ENCODE measurements around the gene PGM2L1. TPM values are rescaled to one million over a fixed set of nuclear protein-coding genes. Genes with fewer than 3 reads are reported as not detected.

The PGM2L1 gene
- 8.4 TPM for polyA plus RNA-seq (2013, experiment 1 of 2)
- 7.6 TPM for polyA plus RNA-seq (2013, experiment 2 of 2)

DNA sequence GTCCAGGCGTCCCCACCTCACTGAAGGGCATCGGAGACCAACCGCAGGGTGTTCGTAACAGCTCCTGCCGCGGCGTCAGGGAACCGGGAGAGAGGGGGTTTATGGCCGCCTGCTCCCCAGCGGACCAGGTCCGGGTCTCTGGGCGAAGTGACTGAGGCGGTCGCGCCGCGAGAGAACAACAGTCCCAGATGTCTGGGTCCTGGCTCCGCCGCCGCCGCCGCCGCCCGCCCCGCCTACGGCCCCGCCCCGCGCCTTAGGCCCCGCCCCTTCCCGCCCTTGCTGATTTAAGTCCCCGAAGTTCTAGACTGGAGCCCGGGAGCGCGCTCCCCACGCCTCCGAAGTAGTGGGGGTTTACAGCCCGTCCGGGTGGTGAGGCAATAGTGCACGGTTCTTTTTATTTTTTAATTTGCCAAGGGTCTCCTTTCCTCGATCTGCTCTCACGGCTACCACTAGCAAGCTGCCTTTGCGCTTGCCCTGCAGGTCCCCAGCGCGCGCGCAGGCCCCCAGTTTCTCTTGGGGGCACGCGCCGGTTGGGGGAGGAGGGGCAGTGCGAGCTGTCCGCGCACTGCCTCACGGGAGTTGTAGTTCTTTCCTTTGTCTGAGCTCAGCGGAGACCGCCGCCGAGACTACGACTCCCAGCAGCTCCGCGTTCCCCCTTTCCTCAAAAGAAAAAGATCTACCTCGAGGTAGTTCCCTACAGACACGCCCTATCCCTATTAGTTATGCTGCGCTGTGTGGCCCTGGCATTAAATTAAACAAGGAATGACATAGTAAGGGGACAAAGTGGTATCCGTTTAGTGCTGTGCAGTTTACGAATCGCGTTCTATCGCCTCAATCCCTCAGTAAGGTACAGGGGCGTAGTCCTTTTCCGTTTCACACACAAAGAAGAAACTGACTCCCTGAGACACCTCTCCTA lies at the start of gene PGM2L1:
PGM2L1 (minus strand) TSS at position 190 of the 916 bp plus-strand sequence. CDS start 272 bp downstream, outside the sequence.
- no peaks in the 10 kb centered on the region for H3K4me1 ChIP-seq (ENCODE audit: control insufficient read depth, insufficient read depth, low read length, poor library complexity, severe bottlenecking)
- H3K9me3 ChIP-seq (ENCODE audit: control insufficient read depth, low read length): no peaks in the 10 kb centered on the region
- 1 to 2% methylated on average over 46 to 63 of the region's 71 CpGs for WGBS, 2 experiments (ENCODE audit: insufficient coverage in 2 of 2)
- H3K36me3 ChIP-seq (ENCODE audit: control insufficient read depth, insufficient read depth, low read length): no peaks in the 10 kb centered on the region
- peak within 1 kb of the TSS; percentile 80 for H3K27ac ChIP-seq (ENCODE audit: low read depth, low read length, severe bottlenecking)
- peak within 1 kb of the TSS; percentile 88 for H3K4me3 ChIP-seq (ENCODE audit: extremely low read depth, insufficient read depth, low read length, poor library complexity, severe bottlenecking)

DNA sequence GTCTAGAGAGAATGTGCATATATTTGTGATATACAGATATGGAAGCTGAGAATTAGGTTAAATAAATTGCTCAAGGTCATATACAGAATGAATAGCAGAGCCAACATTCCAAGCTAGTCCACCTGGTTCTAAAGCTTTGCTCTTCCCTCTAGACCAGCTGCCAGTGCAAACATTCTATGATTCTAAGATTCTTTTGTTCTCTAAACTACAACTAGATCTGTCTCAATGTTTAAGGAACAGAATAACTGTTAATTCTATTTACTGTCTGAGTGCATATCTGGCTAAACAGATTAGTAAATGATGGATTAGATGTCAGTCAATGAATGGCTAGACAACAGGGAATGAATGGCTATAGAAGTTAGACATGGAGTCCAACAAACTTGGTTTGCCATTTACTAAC lies 49.5 kb upstream of the PGM2L1 start:
- no peaks in the 10 kb centered on the region for H3K36me3 ChIP-seq (ENCODE audit: control insufficient read depth, insufficient read depth, low read length)
- H3K27ac ChIP-seq (ENCODE audit: low read depth, low read length, severe bottlenecking): no peak overlapping the region
- H3K4me1 ChIP-seq (ENCODE audit: control insufficient read depth, insufficient read depth, low read length, poor library complexity, severe bottlenecking): no peaks in the 10 kb centered on the region
- H3K9me3 ChIP-seq (ENCODE audit: control insufficient read depth, low read length): no peaks in the 10 kb centered on the region
- no peak overlapping the region for H3K4me3 ChIP-seq (ENCODE audit: extremely low read depth, insufficient read depth, low read length, poor library complexity, severe bottlenecking)

DNA sequence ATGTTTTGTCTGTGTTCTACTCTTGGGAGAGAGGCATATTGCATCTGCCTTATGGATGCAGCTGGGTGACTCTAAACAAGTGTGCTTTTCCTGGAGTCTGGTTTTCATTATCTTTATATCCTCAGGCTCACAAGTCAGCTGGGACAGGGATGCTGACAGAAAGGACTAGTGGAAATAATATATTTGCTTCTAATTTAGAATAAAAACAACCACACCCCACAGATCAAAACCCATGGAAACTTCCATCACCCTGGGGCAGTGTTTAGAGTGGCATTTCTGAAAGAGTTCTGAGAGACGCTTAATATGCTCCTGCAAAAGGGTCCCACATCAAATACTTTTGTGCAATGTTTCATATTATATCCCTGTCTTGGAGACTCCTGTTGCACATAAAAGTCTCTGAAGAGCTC lies 48.3 kb upstream of the PGM2L1 start:
- no peaks in the 10 kb centered on the region for H3K4me1 ChIP-seq (ENCODE audit: control insufficient read depth, insufficient read depth, low read length, poor library complexity, severe bottlenecking)
- 100% methylated on average over 1 of the region's 1 CpG; no CpG with 5 or more reads in 1 of the 2 experiments for whole genome bisulfite sequencing, 2 experiments (ENCODE audit: insufficient coverage in 2 of 2)
- no peak overlapping the region for H3K27ac ChIP-seq (ENCODE audit: low read depth, low read length, severe bottlenecking)
- H3K9me3 ChIP-seq (ENCODE audit: control insufficient read depth, low read length): no peaks in the 10 kb centered on the region
- no peak overlapping the region for H3K4me3 ChIP-seq (ENCODE audit: extremely low read depth, insufficient read depth, low read length, poor library complexity, severe bottlenecking)
- H3K36me3 ChIP-seq (ENCODE audit: control insufficient read depth, insufficient read depth, low read length): no peaks in the 10 kb centered on the region

DNA sequence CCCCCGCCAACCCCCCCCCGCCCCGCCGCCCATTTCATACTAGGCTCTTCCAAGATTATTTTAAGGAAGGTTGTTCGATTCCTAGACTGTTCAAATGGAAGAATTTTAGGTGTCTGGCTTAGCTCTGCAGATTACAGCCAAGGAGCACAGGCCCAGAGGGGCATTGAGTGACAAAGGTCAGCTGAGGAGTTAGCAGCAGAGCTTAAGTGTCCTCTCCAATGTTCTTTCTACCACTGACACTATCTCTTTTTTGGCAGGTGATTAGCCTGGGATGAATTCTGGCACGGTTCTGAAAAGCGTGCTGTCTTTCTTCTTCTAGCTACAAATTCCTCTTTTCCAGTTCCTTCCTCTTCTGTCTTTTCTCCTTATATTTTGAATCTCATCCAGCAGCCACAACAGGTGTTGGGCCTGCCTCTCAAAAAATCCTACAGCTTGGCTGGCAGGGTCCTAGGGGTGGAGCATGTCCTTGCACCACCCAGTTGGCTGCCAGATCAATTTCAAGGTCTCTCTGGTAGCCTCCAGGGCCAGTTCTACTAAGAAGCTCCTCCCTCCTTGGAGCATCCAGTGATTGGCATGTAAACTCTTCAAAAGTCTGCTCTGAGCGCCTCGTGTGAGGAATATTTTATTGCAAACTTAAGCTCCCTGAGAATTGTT lies 46.1 kb upstream of the PGM2L1 start:
- H3K36me3 ChIP-seq (ENCODE audit: control insufficient read depth, insufficient read depth, low read length): no peaks in the 10 kb centered on the region
- no peak overlapping the region for H3K4me3 ChIP-seq (ENCODE audit: extremely low read depth, insufficient read depth, low read length, poor library complexity, severe bottlenecking)
- H3K4me1 ChIP-seq (ENCODE audit: control insufficient read depth, insufficient read depth, low read length, poor library complexity, severe bottlenecking): no peaks in the 10 kb centered on the region
- H3K9me3 ChIP-seq (ENCODE audit: control insufficient read depth, low read length): no peaks in the 10 kb centered on the region
- 87 to 92% methylated on average over 2 to 4 of the region's 9 CpGs for WGBS, 2 experiments (ENCODE audit: insufficient coverage in 2 of 2)
- no peak overlapping the region for H3K27ac ChIP-seq (ENCODE audit: low read depth, low read length, severe bottlenecking)

DNA sequence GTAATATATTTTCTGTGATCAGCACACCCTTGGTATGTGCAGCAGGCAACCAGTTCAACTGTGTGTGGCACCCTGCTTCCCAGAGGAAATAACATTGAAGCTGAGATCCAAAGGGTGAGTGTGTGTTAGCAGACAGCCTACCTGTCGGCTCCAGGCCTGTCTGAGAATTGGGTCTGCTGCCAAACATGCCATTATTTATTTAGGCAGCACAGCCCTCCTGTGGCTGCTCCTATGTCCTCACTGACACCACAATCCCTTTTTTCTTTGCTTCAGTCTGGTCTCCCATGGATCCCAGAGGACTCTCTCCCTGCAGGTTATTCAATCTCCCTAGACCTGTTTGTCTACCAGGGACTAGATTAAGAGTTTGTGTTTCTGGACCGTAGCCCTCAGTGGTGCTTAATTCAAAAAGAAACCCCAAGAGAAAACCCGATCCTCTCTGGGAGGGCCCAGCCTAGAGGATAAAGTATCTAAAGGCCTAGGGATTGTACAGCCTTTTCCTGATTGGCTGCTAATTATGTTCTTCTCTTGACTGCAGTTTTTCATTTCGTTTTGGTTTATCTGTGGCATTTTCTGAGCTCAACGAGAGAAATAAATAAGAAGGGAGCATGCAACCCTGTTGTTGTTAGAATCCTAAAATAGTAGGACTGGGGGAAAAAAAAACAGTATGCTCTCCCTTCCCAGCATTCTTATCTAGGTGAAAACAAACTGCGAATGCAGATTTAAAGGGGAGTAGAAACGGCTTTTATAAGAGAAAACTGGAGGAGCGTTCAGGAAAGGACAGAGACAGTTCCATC lies 45.0 kb upstream of the PGM2L1 start:
- no peaks in the 10 kb centered on the region for H3K36me3 ChIP-seq (ENCODE audit: control insufficient read depth, insufficient read depth, low read length)
- no peak overlapping the region for H3K27ac ChIP-seq (ENCODE audit: low read depth, low read length, severe bottlenecking)
- 55 to 57% methylated on average over 5 to 7 of the region's 8 CpGs for WGBS, 2 experiments (ENCODE audit: insufficient coverage in 2 of 2)
- no peak overlapping the region for H3K4me3 ChIP-seq (ENCODE audit: extremely low read depth, insufficient read depth, low read length, poor library complexity, severe bottlenecking)
- no peaks in the 10 kb centered on the region for H3K9me3 ChIP-seq (ENCODE audit: control insufficient read depth, low read length)
- H3K4me1 ChIP-seq (ENCODE audit: control insufficient read depth, insufficient read depth, low read length, poor library complexity, severe bottlenecking): no peaks in the 10 kb centered on the region

DNA sequence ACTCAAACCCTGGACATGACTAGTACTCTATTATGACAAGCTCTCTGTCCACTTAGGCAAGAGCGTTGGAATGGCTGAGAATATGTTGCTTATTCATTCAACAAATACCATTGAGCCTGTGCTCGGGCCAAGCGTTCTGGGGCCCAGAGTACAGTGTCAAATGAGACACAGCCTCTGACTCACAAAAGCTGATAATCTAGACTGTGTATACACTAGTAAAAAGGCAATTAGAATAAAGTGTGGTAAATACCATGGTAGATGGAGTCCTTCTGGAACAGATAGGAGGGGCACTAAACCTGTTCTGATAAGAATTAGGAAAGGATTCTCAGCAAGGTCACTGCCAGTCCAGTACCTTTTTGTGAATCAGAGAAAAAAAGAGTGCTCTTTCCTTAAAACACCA lies 44.4 kb upstream of the PGM2L1 start:
- Histone ChIP-seq H3K4me3 (ENCODE audit: extremely low read depth, insufficient read depth, low read length, poor library complexity, severe bottlenecking) (no peak overlapping the region), H3K27ac (ENCODE audit: low read depth, low read length, severe bottlenecking) (no peak overlapping the region)
- WGBS, 2 experiments (ENCODE audit: insufficient coverage in 2 of 2): 90 to 100% methylated on average over 2 of the region's 3 CpGs

DNA sequence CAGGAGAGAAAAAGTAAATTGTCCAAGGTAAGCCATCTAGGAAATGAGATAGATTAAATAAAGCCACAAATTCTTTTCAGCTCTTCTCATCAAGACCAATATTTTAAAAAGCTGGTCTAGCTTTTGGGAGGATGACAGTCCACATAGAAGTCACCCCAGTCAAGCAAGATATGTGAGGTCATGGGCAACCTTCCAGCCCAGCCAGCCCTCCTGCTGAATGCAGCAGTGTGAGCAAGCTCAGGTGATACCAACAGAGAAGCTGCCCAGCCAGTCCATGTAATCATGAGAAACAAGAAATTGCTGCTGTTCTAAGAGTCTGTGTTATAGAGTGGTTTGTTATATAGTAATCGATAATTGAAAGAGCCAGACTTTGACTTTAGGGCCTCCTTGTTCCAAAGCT lies 40.4 kb upstream of the PGM2L1 start:
- no peak overlapping the region for H3K27ac ChIP-seq (ENCODE audit: low read depth, low read length, severe bottlenecking)
- no peaks in the 10 kb centered on the region for H3K36me3 ChIP-seq (ENCODE audit: control insufficient read depth, insufficient read depth, low read length)
- H3K4me1 ChIP-seq (ENCODE audit: control insufficient read depth, insufficient read depth, low read length, poor library complexity, severe bottlenecking): peaks cover 11% of the 10 kb centered on the region
- no CpG with 5 or more reads among the region's 1 CpG for WGBS, 2 experiments (ENCODE audit: insufficient coverage in 2 of 2)
- H3K4me3 ChIP-seq (ENCODE audit: extremely low read depth, insufficient read depth, low read length, poor library complexity, severe bottlenecking): no peak overlapping the region
- no peaks in the 10 kb centered on the region for H3K9me3 ChIP-seq (ENCODE audit: control insufficient read depth, low read length)

More for the DNA sequence above, 44.4 kb upstream of the PGM2L1 start:
- Histone ChIP-seq H3K4me1 (ENCODE audit: control insufficient read depth, insufficient read depth, low read length, poor library complexity, severe bottlenecking) (peaks cover 3% of the 10 kb centered on the region), H3K36me3 (ENCODE audit: control insufficient read depth, insufficient read depth, low read length) (no peaks in the 10 kb centered on the region), H3K9me3 (ENCODE audit: control insufficient read depth, low read length) (no peaks in the 10 kb centered on the region)

DNA sequence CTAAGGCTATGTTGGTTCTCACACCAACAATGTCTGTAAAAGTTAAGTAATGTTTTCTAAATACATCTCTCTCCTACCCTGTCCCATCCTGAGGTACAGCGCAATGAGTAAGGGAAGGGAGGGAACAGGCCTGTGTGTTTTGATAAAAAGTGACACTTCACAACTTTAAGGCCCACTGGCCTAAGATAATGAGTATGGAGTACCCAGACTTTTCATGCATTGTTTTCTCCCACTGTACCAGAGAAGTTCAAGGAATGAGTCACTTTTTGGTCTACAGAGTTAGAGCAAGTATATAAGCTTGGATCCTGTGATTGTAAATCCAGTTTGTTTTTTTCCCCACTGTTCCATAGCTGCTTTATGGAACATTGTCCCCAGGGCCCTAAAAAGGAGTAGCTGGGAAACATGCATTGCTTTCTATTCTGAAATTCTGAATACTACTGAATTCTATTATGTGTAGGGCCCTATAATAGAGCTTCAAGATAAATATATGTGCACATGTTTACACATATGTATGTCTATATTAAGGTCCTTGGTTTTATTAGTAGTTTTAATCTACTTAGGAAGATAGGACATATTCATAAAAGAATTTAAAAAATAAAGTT lies 39.3 kb upstream of the PGM2L1 start:
- Histone ChIP-seq H3K4me1 (ENCODE audit: control insufficient read depth, insufficient read depth, low read length, poor library complexity, severe bottlenecking) (peaks cover 11% of the 10 kb centered on the region), H3K36me3 (ENCODE audit: control insufficient read depth, insufficient read depth, low read length) (no peaks in the 10 kb centered on the region), H3K9me3 (ENCODE audit: control insufficient read depth, low read length) (no peaks in the 10 kb centered on the region), H3K4me3 (ENCODE audit: extremely low read depth, insufficient read depth, low read length, poor library complexity, severe bottlenecking) (no peak overlapping the region), H3K27ac (ENCODE audit: low read depth, low read length, severe bottlenecking) (peak overlapping the region; percentile 50)
- no CpG with 5 or more reads among the region's 1 CpG for WGBS, 2 experiments (ENCODE audit: insufficient coverage in 2 of 2)

DNA sequence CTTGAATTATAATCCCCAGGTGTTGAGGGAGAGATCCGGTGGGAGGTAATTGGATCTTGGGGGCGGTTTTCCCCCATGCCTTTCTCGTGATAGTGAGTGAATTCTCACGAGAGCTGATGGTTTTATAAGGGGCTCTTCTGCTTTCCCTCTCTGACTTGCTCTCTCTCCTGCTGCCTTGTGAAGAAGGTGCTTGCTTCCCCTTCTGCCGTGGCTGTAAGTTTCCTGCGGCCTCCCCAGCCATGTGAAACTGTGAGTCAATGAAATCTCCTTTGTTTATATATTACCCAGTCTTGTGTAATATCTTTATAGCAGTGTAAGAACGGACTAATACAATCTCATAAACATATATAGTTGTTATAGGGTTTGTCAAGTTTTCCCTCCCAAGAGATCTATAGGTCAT lies 36.3 kb upstream of the PGM2L1 start:
- Histone ChIP-seq H3K4me3 (ENCODE audit: extremely low read depth, insufficient read depth, low read length, poor library complexity, severe bottlenecking) (no peak overlapping the region), H3K9me3 (ENCODE audit: control insufficient read depth, low read length) (no peaks in the 10 kb centered on the region), H3K27ac (ENCODE audit: low read depth, low read length, severe bottlenecking) (no peak overlapping the region), H3K36me3 (ENCODE audit: control insufficient read depth, insufficient read depth, low read length) (no peaks in the 10 kb centered on the region), H3K4me1 (ENCODE audit: control insufficient read depth, insufficient read depth, low read length, poor library complexity, severe bottlenecking) (peaks cover 11% of the 10 kb centered on the region)
- WGBS, 2 experiments (ENCODE audit: insufficient coverage in 2 of 2): 80 to 90% methylated on average over 1 to 2 of the region's 7 CpGs

DNA sequence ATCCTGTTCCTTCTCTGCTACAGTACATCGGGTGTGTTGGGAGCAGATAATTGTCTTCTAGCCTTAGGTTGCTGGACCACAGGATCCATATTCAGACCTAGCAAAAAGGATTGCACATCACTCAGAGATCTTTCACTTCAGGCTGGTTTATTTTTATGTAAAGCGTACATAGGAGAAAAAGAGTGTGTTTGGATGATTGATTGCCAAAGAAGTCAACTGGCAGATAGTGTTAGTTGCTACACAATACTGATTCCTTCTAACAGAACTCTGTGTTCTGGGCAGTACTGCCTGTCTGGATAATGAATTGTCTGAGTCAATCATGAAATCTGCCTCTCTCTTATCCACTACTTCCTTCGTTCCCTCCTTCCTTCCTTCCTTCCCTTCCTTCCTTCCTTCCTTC lies 31.0 kb upstream of the PGM2L1 start:
- no peak overlapping the region for H3K4me3 ChIP-seq (ENCODE audit: extremely low read depth, insufficient read depth, low read length, poor library complexity, severe bottlenecking)
- no peaks in the 10 kb centered on the region for H3K9me3 ChIP-seq (ENCODE audit: control insufficient read depth, low read length)
- H3K4me1 ChIP-seq (ENCODE audit: control insufficient read depth, insufficient read depth, low read length, poor library complexity, severe bottlenecking): no peaks in the 10 kb centered on the region
- no peaks in the 10 kb centered on the region for H3K36me3 ChIP-seq (ENCODE audit: control insufficient read depth, insufficient read depth, low read length)
- H3K27ac ChIP-seq (ENCODE audit: low read depth, low read length, severe bottlenecking): no peak overlapping the region
- 83% methylated on average over 1 of the region's 3 CpGs; no CpG with 5 or more reads in 1 of the 2 experiments for WGBS, 2 experiments (ENCODE audit: insufficient coverage in 2 of 2)
